H1 (cell line): ENCODE measurements around the gene NANOS3. TPM values are rescaled to one million over a fixed set of nuclear protein-coding genes. Genes with fewer than 3 reads are reported as not detected.

Experiments
- CTCF ChIA-PET: fragments of 300-600 bp; sonication (Branson Sonifier 250); formaldehyde crosslinking; loops from one replicate; lab custom pipeline; 2021; ENCODE audit not compliant: partially characterized antibody; lab: Charles Lee
- POLR2A ChIA-PET: fragments of 300-600 bp; sonication (Branson Sonifier 250); formaldehyde crosslinking; loops from one replicate; lab custom pipeline; 2021; ENCODE audit warnings: inconsistent platforms; ENCODE audit not compliant: partially characterized antibody; lab: Charles Lee
- DNase-seq, 2 experiments: peaks; one replicate each; pipeline versions ENCODE4 v3.0.0 to v3.0.0-alpha.2; 2010 to 2022; ENCODE audit warnings: low spot score in 2 of 2, low read depth in 1 of 2, mixed read lengths in 1 of 2
- FAIRE-seq: peaks from 2 replicates; lab custom pipeline; 2011; peaks lifted over from hg19 to GRCh38; lab: Jason Lieb, UNC
- H2AFZ ChIP-seq: 2 replicates; pipeline ENCODE4 v1.8.1; 2012; ENCODE audit warnings: low read length, inconsistent platforms
- H2AK5ac ChIP-seq: 2 replicates; pipeline ENCODE4 v1.6.1; 2013; ENCODE audit warnings: low read depth, low read length
- H2BK120ac ChIP-seq: replicated peaks from 2 replicates; pipeline ENCODE3; 2013; ENCODE audit warnings: low read depth, low read length, inconsistent platforms
- H2BK12ac ChIP-seq: 2 replicates; pipeline ENCODE4 v1.6.1; 2013; ENCODE audit warnings: low read depth, low read length
- H2BK15ac ChIP-seq: 2 replicates; pipeline ENCODE4 v1.6.1; 2013; ENCODE audit warnings: low read length
- H2BK20ac ChIP-seq: 2 replicates; pipeline ENCODE4 v1.6.1; 2013; ENCODE audit warnings: low read length
- H2BK5ac ChIP-seq: 2 replicates; pipeline ENCODE4 v1.6.1; 2013; ENCODE audit warnings: low read depth, low read length
- H3K14ac ChIP-seq: 2 replicates; pipeline ENCODE4 v1.6.1; 2013; ENCODE audit warnings: inconsistent platforms; ENCODE audit not compliant: insufficient read length
- H3K18ac ChIP-seq: 2 replicates; pipeline ENCODE4 v1.6.1; 2013; ENCODE audit warnings: low read length; ENCODE audit errors: extremely low read depth
- H3K23ac ChIP-seq: 2 replicates; pipeline ENCODE4 v1.6.1; 2013; ENCODE audit warnings: inconsistent platforms; ENCODE audit not compliant: insufficient read length
- H3K23me2 ChIP-seq: 2 replicates; pipeline ENCODE4 v1.6.1; 2013; ENCODE audit warnings: low read depth, low read length
- H3K27ac ChIP-seq: 2 replicates; pipeline ENCODE4 v1.6.1; 2011; ENCODE audit warnings: low read depth, low read length, inconsistent platforms
- H3K27me3 ChIP-seq, 4 experiments: replicated peaks in 1 of 4; 1 replicate in 1 of 4; 2 replicates in 3 of 4; pipeline versions ENCODE4 v1.6.1 to v1.8.1; 2011 to 2013; ENCODE audit warnings: low read length in 3 of 4, mild to moderate bottlenecking in 3 of 4, inconsistent platforms in 2 of 4, mixed read lengths in 2 of 4, moderate library complexity in 1 of 4; ENCODE audit not compliant: control insufficient read depth in 3 of 4, insufficient read depth in 3 of 4; ENCODE audit errors: extremely low read depth in 1 of 4
- H3K36me3 ChIP-seq, 4 experiments: 2 replicates each; pipeline versions ENCODE4 v1.6.1 to v1.8.1; 2011 to 2013; ENCODE audit warnings: mild to moderate bottlenecking in 4 of 4, low read length in 3 of 4, moderate library complexity in 2 of 4, control low read depth in 1 of 4, inconsistent platforms in 1 of 4; ENCODE audit not compliant: insufficient read depth in 4 of 4, control insufficient read depth in 2 of 4
- H3K4ac ChIP-seq: replicated peaks from 2 replicates; pipeline ENCODE3; 2013; ENCODE audit warnings: low read length, low read depth, mixed read lengths, inconsistent platforms; ENCODE audit not compliant: insufficient read length
- H3K4me1 ChIP-seq, 4 experiments: replicated peaks in 1 of 4; 1 replicate in 1 of 4; 2 replicates in 3 of 4; pipeline versions ENCODE4 v1.6.1 to v1.8.1; 2011 to 2013; ENCODE audit warnings: low read length in 3 of 4, inconsistent platforms in 2 of 4, mixed read lengths in 1 of 4; ENCODE audit not compliant: insufficient read depth in 4 of 4, control insufficient read depth in 3 of 4
- H3K4me2 ChIP-seq, 2 experiments: 2 replicates each; pipeline versions ENCODE4 v1.6.1 to v1.8.1; 2011 to 2013; ENCODE audit warnings: low read depth in 2 of 2, low read length in 2 of 2, control low read depth in 1 of 2, inconsistent platforms in 1 of 2, mild to moderate bottlenecking in 1 of 2; ENCODE audit not compliant: insufficient read depth in 1 of 2
- H3K4me3 ChIP-seq, 4 experiments: fragments of 200-600, 300-600 bp in 1 of 4; sonication (generic), shearing (Covaris generic), sonication (Bioruptor Twin) in 1 of 4; 2 replicates each; pipeline versions ENCODE4 v1.5.1 to v1.8.1; 2011 to 2016; ENCODE audit warnings: low read length in 4 of 4, low read depth in 3 of 4, control low read depth in 2 of 4, inconsistent platforms in 2 of 4, mild to moderate bottlenecking in 2 of 4, mixed read lengths in 1 of 4, moderate library complexity in 1 of 4; ENCODE audit not compliant: insufficient read depth in 2 of 4; ENCODE audit errors: extremely low read depth in 1 of 4
- H3K56ac ChIP-seq: replicated peaks from 2 replicates; pipeline ENCODE3; 2013; ENCODE audit warnings: low read depth, mild to moderate bottlenecking, mixed read lengths, low read length, inconsistent platforms; ENCODE audit not compliant: insufficient read length
- H3K79me1 ChIP-seq: 2 replicates; pipeline ENCODE4 v1.6.1; 2013; ENCODE audit warnings: low read depth, low read length, control low read depth
- H3K79me2 ChIP-seq, 2 experiments: 2 replicates each; pipeline versions ENCODE4 v1.6.1 to v1.8.1; 2012 to 2013; ENCODE audit warnings: low read length in 2 of 2, mild to moderate bottlenecking in 2 of 2, inconsistent platforms in 1 of 2; ENCODE audit not compliant: insufficient read depth in 2 of 2, control insufficient read depth in 1 of 2
- H3K9ac ChIP-seq, 4 experiments: replicated peaks in 1 of 4; 1 replicate in 1 of 4; 2 replicates in 3 of 4; pipeline versions ENCODE4 v1.6.1 to v1.8.1; 2011 to 2013; ENCODE audit warnings: low read depth in 3 of 4, low read length in 3 of 4, control low read depth in 2 of 4, mild to moderate bottlenecking in 2 of 4, moderate library complexity in 2 of 4, inconsistent platforms in 1 of 4; ENCODE audit errors: extremely low read depth in 1 of 4
- H3K9me3 ChIP-seq, 2 experiments: 2 replicates each; pipeline versions ENCODE4 v1.6.1 to v1.8.1; 2012 to 2013; ENCODE audit warnings: mild to moderate bottlenecking in 2 of 2, moderate library complexity in 2 of 2, control low read depth in 1 of 2, inconsistent platforms in 1 of 2, low read depth in 1 of 2, low read length in 1 of 2, mixed read lengths in 1 of 2; ENCODE audit not compliant: insufficient read depth in 2 of 2
- H4K20me1 ChIP-seq, 2 experiments: replicated peaks in 1 of 2; 2 replicates each; pipeline versions ENCODE3 to v1.8.1; 2011 to 2013; ENCODE audit warnings: inconsistent platforms in 2 of 2, low read length in 2 of 2, mild to moderate bottlenecking in 1 of 2; ENCODE audit not compliant: insufficient read depth in 2 of 2, control insufficient read depth in 1 of 2
- H4K5ac ChIP-seq: 2 replicates; pipeline ENCODE4 v1.6.1; 2013; ENCODE audit warnings: low read length, low read depth, mixed read lengths, inconsistent platforms; ENCODE audit not compliant: insufficient read length
- H4K8ac ChIP-seq: 2 replicates; pipeline ENCODE4 v1.8.0; 2013; ENCODE audit warnings: mild to moderate bottlenecking, moderate library complexity, low read length, inconsistent platforms; ENCODE audit not compliant: insufficient read depth; ENCODE audit errors: extremely low read depth
- H4K91ac ChIP-seq: replicated peaks from 2 replicates; pipeline ENCODE3; 2013; ENCODE audit warnings: low read length, mixed read lengths, inconsistent platforms; ENCODE audit not compliant: insufficient read length
- ATF2 ChIP-seq: IDR thresholded peaks from 2 replicates; pipeline ENCODE4 v1.6.1; 2012; ENCODE audit warnings: low read length, inconsistent platforms
- BACH1 ChIP-seq: IDR thresholded peaks from 2 replicates; pipeline ENCODE4 v1.6.1; 2012; ENCODE audit warnings: low read length, improper control_type of control experiment
- CTBP2 ChIP-seq: IDR thresholded peaks from 2 replicates; pipeline ENCODE4 v1.7.0; 2011; ENCODE audit warnings: borderline replicate concordance, mild to moderate bottlenecking, moderate library complexity, mixed read lengths, low read length; ENCODE audit not compliant: insufficient read depth, insufficient read length
- WGBS, 2 experiments: shearing (Covaris generic) in 1 of 2; methylation state at CpG; one replicate each; pipeline versions ENCODE4 v1.1.6 to v1.1.7; 2013 to 2015; ENCODE audit warnings: low lambda C conversion rate in 2 of 2, mixed read lengths in 2 of 2, inconsistent platforms in 1 of 2, low coverage in 1 of 2, missing lambda C conversion rate in 1 of 2; ENCODE audit not compliant: insufficient replicate concordance in 2 of 2, insufficient coverage in 1 of 2, insufficient read length in 1 of 2; ENCODE audit errors: extremely low coverage in 1 of 2, missing lambda C conversion rate in 1 of 2; 5-methylcytosine and 5-hydroxymethylcytosine counted together
- polyA plus RNA-seq, 7 experiments: library from polyadenylated mRNA; depleted of rRNA in 3 of 7; stranded (reverse) in 5 of 7; unstranded in 2 of 7; fragments of >200 nt in 5 of 7; fragments of 200-250 nt in 2 of 7; gene quantifications; 1 replicate in 5 of 7; 2 replicates in 1 of 7; 4 replicates in 1 of 7; pipeline versions ENCODE4 v1.2.1 to v1.2.3, GENCODE V29; 2011 to 2013; ENCODE audit warnings: missing spikeins in 2 of 7, mixed read lengths in 2 of 7
- total RNA-seq: library from RNA; stranded (reverse); fragmentation: NEBNext Ultra II Directional; extraction: Animal tissue kit (Norgen Biotek cat#: 25700); gene quantifications from 2 replicates; pipeline ENCODE4 v1.2.1, GENCODE V29; 2021

NANOS3 gene
- total and polyA plus RNA-seq, 2 of the 8 experiments (the other 6 are each of a cell fraction or from before 2014, with no cell fraction given), result 0.62 TPM; not detected in 1

DNA sequence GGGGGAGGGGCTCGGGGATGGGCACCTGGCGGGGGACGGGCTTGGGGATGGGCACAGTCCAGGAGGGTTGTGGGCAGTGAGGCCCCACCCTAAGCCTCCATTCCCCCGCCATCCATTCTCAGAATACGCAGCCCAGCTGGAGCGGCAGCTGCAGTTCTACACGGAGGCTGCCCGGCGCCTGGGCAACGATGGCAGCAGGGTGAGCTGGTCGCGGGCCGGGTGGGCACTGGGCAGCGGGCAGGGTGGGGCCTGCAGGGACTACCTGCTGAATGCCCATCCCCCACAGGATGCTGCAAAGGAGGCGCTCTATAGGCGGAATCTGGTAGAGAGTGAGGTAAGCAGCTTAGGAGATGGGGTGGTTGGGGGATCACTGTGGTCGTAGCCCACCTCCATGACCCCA is 53.0 kb downstream of the NANOS3 start:
- Histone ChIP-seq H2AFZ (no peak overlapping the region), H4K5ac (no peak overlapping the region), H3K4me3 (no peak overlapping the region), H3K4me1 (peaks cover 0 to 16% (median 3%) of the 10 kb centered on the region in 4 experiments; a peak in 4 of 7 replicates), H3K79me2 (no peaks in the 10 kb centered on the region), H4K8ac (no peak overlapping the region; the same call in 1 of the 2 replicates), H2BK15ac (no peak overlapping the region), H2BK12ac (no peak overlapping the region), H2BK20ac (no peak overlapping the region), H4K91ac (no peak overlapping the region), H2AK5ac (no peak overlapping the region), H3K56ac (no peak overlapping the region), H2BK120ac (no peak overlapping the region), H3K9ac (no peak overlapping the region), H3K27me3 (no peaks in the 10 kb centered on the region), H3K36me3 (peaks cover 2 to 23% (median 12%) of the 10 kb centered on the region in 4 experiments; a peak in 6 of 8 replicates), H3K4ac (no peak overlapping the region), H3K9me3 (no peaks in the 10 kb centered on the region), H3K18ac (no peak overlapping the region), H3K23ac (no peak overlapping the region), H3K14ac (no peak overlapping the region), H4K20me1 (peaks cover 0 to 6% of the 10 kb centered on the region in 2 experiments), H3K27ac (no peak overlapping the region), H2BK5ac (no peak overlapping the region), H3K79me1 (peaks cover 3% of the 10 kb centered on the region; the same call in 1 of the 2 replicates), H3K4me2 (no peak overlapping the region), H3K23me2 (0 out of 2 replicates have a peak, but pooled peaks cover 4% of the 10 kb centered on the region)
- 78% methylated on average over 10 of the region's 17 CpGs; no CpG with 5 or more reads in 1 of the 2 experiments for WGBS, 2 experiments
- FAIRE-seq, result no peak
- DNase-seq, result no peak
- ChIA-PET CTCF (interaction anchor here (0.6 kb wide), 1 partner anchor 48 kb away, joined by 3 read pairs; no protein-coding TSS in a partner anchor), POLR2A (interaction anchor here (1.0 to 5.4 kb wide), 5 partner anchors 9 to 32 kb away, joined by 3 to 39 read pairs (median 5); partner anchors contain the start of gene DCAF15)
- TF ChIP-seq BACH1 (no peak), ATF2 (no peak), CTBP2 (no peak)
